HepG2 (cell line): ENCODE measurements around the gene DNAJB11. TPM values are rescaled to one million over a fixed set of nuclear protein-coding genes. Genes with fewer than 3 reads are reported as not detected.

Experiments
- MBNL3 ChIP-seq: fragments of 250-450 bp; sonication (Bioruptor Pico); conservative IDR thresholded peaks from 2 replicates; pipeline ENCODE4 v1.8.0; 2022; ENCODE audit warnings: mild to moderate bottlenecking, inconsistent platforms
- MEIS2 ChIP-seq: sonication (generic); formaldehyde crosslinking; IDR thresholded peaks from 2 replicates; pipeline ENCODE4 v1.9.0; 2021; ENCODE audit warnings: mild to moderate bottlenecking, missing genetic modification reagents
- MTA3 ChIP-seq: sonication (generic); formaldehyde crosslinking; IDR thresholded peaks from 2 replicates; pipeline ENCODE4 v1.4.0; 2020; ENCODE audit warnings: missing genetic modification reagents
- MZF1 ChIP-seq: sonication (generic); formaldehyde crosslinking; IDR thresholded peaks from 2 replicates; pipeline ENCODE4 v1.8.1; 2023; ENCODE audit warnings: mild to moderate bottlenecking, missing genetic modification reagents, borderline replicate concordance
- SIX1 ChIP-seq: sonication (generic); formaldehyde crosslinking; IDR thresholded peaks from 2 replicates; pipeline ENCODE4 v1.4.0; 2020; ENCODE audit warnings: missing genetic modification reagents, borderline replicate concordance
- ZFP41 ChIP-seq: sonication (generic); formaldehyde crosslinking; IDR thresholded peaks from 2 replicates; pipeline ENCODE4 v1.4.0; 2020; ENCODE audit warnings: mild to moderate bottlenecking, missing genetic modification reagents, borderline replicate concordance
- ZNF138 ChIP-seq: sonication (generic); formaldehyde crosslinking; IDR thresholded peaks from 2 replicates; pipeline ENCODE4 v1.5.0; 2020; ENCODE audit warnings: mild to moderate bottlenecking, low read depth, missing genetic modification reagents
- ZNF484 ChIP-seq: sonication (generic); formaldehyde crosslinking; IDR thresholded peaks from 2 replicates; pipeline ENCODE4 v1.5.1; 2020; ENCODE audit warnings: mild to moderate bottlenecking, low read depth, missing genetic modification reagents, borderline replicate concordance
- ZNF775 ChIP-seq: sonication (generic); formaldehyde crosslinking; IDR thresholded peaks from 2 replicates; pipeline ENCODE4 v1.4.0; 2020; ENCODE audit warnings: missing genetic modification reagents, mild to moderate bottlenecking, moderate library complexity, borderline replicate concordance
- polyA plus RNA-seq, 8 experiments: library from polyadenylated mRNA; depleted of rRNA in 3 of 8; stranded (reverse) in 7 of 8; unstranded in 1 of 8; fragments of >200 nt; fragmentation: Illumina TruSeq in 4 of 8; extraction: Trizol in 4 of 8; gene quantifications; 2 replicates each; pipeline versions ENCODE4 v1.2.1 to v1.2.3, GENCODE V29; 2011 to 2016; ENCODE audit warnings: low read depth in 4 of 8, missing spikeins in 1 of 8, mixed read lengths in 1 of 8; ENCODE audit not compliant: insufficient read depth in 1 of 8
- total RNA-seq, 5 experiments: library from RNA; depleted of rRNA; stranded (reverse); fragments of >200 nt; fragmentation: Illumina TruSeq; extraction: Trizol; gene quantifications; 2 replicates each; pipeline ENCODE4 v1.2.3, GENCODE V29; 2016; ENCODE audit warnings: low read depth in 1 of 5
- TF ChIP-seq, protein P1 (sequence below): sonication (generic); formaldehyde crosslinking; IDR thresholded peaks from 2 replicates; pipeline ENCODE4 v1.4.0; 2020; ENCODE audit warnings: missing genetic modification reagents, borderline replicate concordance
- TF ChIP-seq, protein P2 (sequence below): sonication (generic); formaldehyde crosslinking; IDR thresholded peaks from 2 replicates; pipeline ENCODE4 v1.4.0; 2020; ENCODE audit warnings: missing genetic modification reagents
- TF ChIP-seq, protein P3 (sequence below): sonication (generic); formaldehyde crosslinking; IDR thresholded peaks from 2 replicates; pipeline ENCODE4 v1.4.0; 2020; ENCODE audit warnings: missing genetic modification reagents
- TF ChIP-seq, protein P4 (sequence below), 2 experiments: IDR thresholded peaks; 2 replicates each; pipeline ENCODE4 v1.6.1; 2011 to 2012; ENCODE audit warnings: low read length in 2 of 2, borderline replicate concordance in 1 of 2, low read depth in 1 of 2, mild to moderate bottlenecking in 1 of 2, moderate library complexity in 1 of 2

Gene DNAJB11
- total and polyA plus RNA-seq, 2 of the 13 experiments (the other 11 are each of a cell fraction or from before 2014, with no cell fraction given), result 41.0 to 132 TPM

DNA sequence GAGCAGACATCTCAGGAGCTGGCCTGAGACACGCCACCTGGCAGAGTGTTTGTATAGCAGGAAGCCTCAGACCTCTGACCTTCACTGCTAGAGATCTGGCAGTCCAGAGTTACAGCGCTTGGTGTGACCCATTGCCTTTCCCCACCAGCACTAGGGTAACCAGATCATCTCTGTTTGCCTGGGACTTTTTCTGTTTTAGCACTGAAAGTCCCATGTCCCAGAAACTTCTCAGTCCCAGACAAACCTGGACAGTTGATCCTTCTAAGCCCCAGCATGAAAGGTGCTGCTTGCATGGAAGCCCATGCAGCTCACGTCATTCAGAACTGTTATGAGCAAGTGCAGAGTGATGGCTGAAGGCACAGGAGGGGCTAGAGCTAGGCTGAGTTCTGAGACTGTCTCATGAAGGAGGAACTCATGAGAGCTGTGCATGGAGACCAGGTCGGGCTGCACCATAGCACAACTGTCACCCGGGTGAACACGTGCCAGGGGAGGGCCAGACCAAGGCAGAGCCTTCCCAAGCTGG is 24.1 kb downstream of the DNAJB11 start (continued):
- TF ChIP-seq, protein P1, sequence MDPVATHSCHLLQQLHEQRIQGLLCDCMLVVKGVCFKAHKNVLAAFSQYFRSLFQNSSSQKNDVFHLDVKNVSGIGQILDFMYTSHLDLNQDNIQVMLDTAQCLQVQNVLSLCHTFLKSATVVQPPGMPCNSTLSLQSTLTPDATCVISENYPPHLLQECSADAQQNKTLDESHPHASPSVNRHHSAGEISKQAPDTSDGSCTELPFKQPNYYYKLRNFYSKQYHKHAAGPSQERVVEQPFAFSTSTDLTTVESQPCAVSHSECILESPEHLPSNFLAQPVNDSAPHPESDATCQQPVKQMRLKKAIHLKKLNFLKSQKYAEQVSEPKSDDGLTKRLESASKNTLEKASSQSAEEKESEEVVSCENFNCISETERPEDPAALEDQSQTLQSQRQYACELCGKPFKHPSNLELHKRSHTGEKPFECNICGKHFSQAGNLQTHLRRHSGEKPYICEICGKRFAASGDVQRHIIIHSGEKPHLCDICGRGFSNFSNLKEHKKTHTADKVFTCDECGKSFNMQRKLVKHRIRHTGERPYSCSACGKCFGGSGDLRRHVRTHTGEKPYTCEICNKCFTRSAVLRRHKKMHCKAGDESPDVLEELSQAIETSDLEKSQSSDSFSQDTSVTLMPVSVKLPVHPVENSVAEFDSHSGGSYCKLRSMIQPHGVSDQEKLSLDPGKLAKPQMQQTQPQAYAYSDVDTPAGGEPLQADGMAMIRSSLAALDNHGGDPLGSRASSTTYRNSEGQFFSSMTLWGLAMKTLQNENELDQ (CRISPR knock-in tag), result no peak
- TF ChIP-seq ZNF775 (CRISPR knock-in tag) (no peak), MEIS2 (CRISPR knock-in tag) (0 out of 2 replicates have a peak, but pooled peaks have one; percentile 14), ZFP41 (CRISPR knock-in tag) (no peak), ZNF484 (no peak), SIX1 (CRISPR knock-in tag) (no peak), MZF1 (no peak), ZNF138 (CRISPR knock-in tag) (no peak), MTA3 (CRISPR knock-in tag) (no peak), MBNL3 (no peak)
- TF ChIP-seq, protein P2, sequence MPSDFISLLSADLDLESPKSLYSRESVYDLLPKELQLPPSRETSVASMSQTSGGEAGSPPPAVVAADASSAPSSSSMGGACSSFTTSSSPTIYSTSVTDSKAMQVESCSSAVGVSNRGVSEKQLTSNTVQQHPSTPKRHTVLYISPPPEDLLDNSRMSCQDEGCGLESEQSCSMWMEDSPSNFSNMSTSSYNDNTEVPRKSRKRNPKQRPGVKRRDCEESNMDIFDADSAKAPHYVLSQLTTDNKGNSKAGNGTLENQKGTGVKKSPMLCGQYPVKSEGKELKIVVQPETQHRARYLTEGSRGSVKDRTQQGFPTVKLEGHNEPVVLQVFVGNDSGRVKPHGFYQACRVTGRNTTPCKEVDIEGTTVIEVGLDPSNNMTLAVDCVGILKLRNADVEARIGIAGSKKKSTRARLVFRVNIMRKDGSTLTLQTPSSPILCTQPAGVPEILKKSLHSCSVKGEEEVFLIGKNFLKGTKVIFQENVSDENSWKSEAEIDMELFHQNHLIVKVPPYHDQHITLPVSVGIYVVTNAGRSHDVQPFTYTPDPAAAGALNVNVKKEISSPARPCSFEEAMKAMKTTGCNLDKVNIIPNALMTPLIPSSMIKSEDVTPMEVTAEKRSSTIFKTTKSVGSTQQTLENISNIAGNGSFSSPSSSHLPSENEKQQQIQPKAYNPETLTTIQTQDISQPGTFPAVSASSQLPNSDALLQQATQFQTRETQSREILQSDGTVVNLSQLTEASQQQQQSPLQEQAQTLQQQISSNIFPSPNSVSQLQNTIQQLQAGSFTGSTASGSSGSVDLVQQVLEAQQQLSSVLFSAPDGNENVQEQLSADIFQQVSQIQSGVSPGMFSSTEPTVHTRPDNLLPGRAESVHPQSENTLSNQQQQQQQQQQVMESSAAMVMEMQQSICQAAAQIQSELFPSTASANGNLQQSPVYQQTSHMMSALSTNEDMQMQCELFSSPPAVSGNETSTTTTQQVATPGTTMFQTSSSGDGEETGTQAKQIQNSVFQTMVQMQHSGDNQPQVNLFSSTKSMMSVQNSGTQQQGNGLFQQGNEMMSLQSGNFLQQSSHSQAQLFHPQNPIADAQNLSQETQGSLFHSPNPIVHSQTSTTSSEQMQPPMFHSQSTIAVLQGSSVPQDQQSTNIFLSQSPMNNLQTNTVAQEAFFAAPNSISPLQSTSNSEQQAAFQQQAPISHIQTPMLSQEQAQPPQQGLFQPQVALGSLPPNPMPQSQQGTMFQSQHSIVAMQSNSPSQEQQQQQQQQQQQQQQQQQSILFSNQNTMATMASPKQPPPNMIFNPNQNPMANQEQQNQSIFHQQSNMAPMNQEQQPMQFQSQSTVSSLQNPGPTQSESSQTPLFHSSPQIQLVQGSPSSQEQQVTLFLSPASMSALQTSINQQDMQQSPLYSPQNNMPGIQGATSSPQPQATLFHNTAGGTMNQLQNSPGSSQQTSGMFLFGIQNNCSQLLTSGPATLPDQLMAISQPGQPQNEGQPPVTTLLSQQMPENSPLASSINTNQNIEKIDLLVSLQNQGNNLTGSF (CRISPR knock-in tag), result no peak
- TF ChIP-seq, protein P3, sequence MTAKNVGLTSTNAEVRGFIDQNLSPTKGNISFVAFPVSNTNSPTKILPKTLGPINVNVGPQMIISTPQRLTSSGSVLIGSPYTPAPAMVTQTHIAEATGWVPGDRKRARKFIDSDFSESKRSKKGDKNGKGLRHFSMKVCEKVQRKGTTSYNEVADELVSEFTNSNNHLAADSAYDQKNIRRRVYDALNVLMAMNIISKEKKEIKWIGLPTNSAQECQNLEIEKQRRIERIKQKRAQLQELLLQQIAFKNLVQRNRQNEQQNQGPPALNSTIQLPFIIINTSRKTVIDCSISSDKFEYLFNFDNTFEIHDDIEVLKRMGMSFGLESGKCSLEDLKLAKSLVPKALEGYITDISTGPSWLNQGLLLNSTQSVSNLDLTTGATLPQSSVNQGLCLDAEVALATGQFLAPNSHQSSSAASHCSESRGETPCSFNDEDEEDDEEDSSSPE (CRISPR knock-in tag), result no peak
- TF ChIP-seq, protein P4, sequence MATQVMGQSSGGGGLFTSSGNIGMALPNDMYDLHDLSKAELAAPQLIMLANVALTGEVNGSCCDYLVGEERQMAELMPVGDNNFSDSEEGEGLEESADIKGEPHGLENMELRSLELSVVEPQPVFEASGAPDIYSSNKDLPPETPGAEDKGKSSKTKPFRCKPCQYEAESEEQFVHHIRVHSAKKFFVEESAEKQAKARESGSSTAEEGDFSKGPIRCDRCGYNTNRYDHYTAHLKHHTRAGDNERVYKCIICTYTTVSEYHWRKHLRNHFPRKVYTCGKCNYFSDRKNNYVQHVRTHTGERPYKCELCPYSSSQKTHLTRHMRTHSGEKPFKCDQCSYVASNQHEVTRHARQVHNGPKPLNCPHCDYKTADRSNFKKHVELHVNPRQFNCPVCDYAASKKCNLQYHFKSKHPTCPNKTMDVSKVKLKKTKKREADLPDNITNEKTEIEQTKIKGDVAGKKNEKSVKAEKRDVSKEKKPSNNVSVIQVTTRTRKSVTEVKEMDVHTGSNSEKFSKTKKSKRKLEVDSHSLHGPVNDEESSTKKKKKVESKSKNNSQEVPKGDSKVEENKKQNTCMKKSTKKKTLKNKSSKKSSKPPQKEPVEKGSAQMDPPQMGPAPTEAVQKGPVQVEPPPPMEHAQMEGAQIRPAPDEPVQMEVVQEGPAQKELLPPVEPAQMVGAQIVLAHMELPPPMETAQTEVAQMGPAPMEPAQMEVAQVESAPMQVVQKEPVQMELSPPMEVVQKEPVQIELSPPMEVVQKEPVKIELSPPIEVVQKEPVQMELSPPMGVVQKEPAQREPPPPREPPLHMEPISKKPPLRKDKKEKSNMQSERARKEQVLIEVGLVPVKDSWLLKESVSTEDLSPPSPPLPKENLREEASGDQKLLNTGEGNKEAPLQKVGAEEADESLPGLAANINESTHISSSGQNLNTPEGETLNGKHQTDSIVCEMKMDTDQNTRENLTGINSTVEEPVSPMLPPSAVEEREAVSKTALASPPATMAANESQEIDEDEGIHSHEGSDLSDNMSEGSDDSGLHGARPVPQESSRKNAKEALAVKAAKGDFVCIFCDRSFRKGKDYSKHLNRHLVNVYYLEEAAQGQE (IDR thresholded peaks at IDR 0.05; ENCODE audit: borderline replicate concordance in 1 of 2, low read depth in 1 of 2, low read length in 2 of 2), result no peak
